Heart left ventricle (tissue), 13 donors: ENCODE data around the gene ARHGEF3.

ENCODE experiments used
- POLR2A ChIP-seq, 2 donors: fragments of 450-650 bp; IDR thresholded peaks; one replicate each; pipeline ENCODE4 v1.6.1; 2017; ENCODE audit warnings: antibody characterized with exemption in 2 of 2, mild to moderate bottlenecking in 2 of 2, moderate library complexity in 2 of 2
- TF ChIP-seq, protein P1 (sequence below), 12 donors: fragments of 200-600 bp; sonication (generic) in 4 of 12; IDR thresholded peaks; one replicate each; pipeline versions ENCODE4 v1.5.0 to v1.8.0; 2018 to 2022; ENCODE audit warnings: antibody characterized with exemption in 12 of 12, mild to moderate bottlenecking in 5 of 12
- donor health status: ischemic (EF 13 %, LVEDD 7.1; RV severe dilation, severe dysfunction).
- donor health status: DM: no; HTN: yes; CAD: no.
- donor health status: DM: no; HTN: no; CAD: no.
- donor health status: ischemic (EF 25% LVEDD 6.9; RV normal size, moderate dysfunction).
- donor health status: ischemic (EF 25% LVEDD 5.7; RV mildly dilated, moderate dysfunction).
- donor health status: ischemic (EF 35%, LVEDD 5.7; RV mildly dilated, moderate dysfunction).
- donor health status: nonischemic (EF 11% LVEDD 7.7; RV severe dilation, severe dysfunction).
- donor health status: DM: yes; HTN: yes; CAD: no.
- donor health status: PGD.
- donor health status: ischemic (EF 29% LVEDD 5.4; RV normal size, mild dysfunction).
- donor health status: nonischemic (EF 23%, LVEDD 6.1; RV moderate dilation, normal function).

- TF ChIP-seq, protein P1, sequence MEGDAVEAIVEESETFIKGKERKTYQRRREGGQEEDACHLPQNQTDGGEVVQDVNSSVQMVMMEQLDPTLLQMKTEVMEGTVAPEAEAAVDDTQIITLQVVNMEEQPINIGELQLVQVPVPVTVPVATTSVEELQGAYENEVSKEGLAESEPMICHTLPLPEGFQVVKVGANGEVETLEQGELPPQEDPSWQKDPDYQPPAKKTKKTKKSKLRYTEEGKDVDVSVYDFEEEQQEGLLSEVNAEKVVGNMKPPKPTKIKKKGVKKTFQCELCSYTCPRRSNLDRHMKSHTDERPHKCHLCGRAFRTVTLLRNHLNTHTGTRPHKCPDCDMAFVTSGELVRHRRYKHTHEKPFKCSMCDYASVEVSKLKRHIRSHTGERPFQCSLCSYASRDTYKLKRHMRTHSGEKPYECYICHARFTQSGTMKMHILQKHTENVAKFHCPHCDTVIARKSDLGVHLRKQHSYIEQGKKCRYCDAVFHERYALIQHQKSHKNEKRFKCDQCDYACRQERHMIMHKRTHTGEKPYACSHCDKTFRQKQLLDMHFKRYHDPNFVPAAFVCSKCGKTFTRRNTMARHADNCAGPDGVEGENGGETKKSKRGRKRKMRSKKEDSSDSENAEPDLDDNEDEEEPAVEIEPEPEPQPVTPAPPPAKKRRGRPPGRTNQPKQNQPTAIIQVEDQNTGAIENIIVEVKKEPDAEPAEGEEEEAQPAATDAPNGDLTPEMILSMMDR (IDR thresholded peaks at IDR 0.05) = no peak
- no peak for TF ChIP-seq POLR2A (IDR thresholded peaks at IDR 0.05)
Measured at GRCh38 chr3:56693750-56694149, 108.0 kb downstream of the ARHGEF3 start.
